LNCAP (cell line): ENCODE data around the gene GDI1.

ENCODE experiments used
- CTCF ChIP-seq: fragments of 450-650 bp; IDR thresholded peaks from 2 replicates; pipeline ENCODE4 v1.5.1; 2017; ENCODE audit warnings: mild to moderate bottlenecking

Gene GDI1

GRCh38 chrX:154487518-154488290 is 50.8 kb downstream of the GDI1 start:
- TF ChIP-seq CTCF = no peak

DNA sequence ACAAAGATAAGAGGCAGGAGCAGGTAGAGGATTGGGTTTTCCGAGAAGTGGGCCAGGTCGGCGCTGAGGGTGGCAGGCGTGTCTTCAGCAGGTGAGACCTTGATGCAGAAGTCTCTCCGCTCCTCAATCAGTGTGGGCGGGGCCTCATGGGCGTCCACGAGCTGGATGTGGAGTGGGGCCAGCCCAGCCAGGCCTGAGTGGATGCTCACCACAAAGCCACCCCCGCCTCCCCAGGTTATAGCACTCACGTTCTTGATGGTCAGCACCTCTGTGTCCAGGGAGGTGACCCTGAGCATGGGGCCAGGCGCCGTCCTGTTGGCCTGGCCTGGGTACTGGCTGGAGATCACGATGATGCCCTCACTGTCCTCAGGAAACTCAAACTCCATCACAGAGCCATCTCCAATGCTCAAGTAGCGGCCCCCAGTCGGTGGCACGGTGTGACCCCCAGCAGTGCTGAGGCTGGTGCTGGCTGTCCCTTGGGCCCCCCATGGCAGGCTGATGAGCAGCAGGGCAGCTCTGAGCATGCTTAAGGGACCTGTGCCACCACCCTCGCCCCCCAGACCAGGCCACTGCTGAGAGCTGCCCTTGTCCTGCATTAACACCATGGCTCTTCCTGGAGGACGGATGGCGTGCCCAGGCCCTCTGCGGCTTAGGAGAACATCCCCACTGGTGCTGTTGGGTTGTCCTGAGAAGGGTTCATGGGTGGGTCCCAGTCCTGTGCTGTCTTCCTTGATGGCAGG is 51.6 kb downstream of the GDI1 start:
- no peak for TF ChIP-seq CTCF

DNA sequence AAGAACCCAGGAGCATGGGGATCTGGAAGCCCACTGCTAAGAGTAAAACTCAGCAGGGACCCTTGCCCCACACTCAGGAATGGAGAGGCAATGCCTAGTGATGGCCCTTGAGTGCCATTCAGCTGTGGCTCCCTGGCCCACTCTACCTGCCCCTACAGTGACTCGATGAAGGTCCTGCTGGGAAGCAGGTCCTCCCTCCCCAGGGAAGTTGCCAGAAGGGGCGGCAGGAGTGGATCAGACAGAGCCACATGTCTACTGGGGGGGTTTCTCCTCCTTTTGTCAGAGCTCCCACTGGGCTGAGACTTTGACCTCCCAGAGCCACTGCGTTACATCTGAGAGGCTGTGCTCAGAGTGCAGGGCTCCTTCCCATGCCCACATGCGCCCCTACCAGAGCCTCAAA is 52.2 kb downstream of the GDI1 start:
- TF ChIP-seq CTCF = no peak

GRCh38 chrX:154490021-154490413 is 53.1 kb downstream of the GDI1 start:
- no peak for TF ChIP-seq CTCF

- no peak for TF ChIP-seq CTCF
These were observed 53.6 kb downstream of the GDI1 start, which contains the start of gene SLC10A3 for GRCh38 chrX:154490414-154491083. TSS of gene SLC10A3 (minus strand) at chrX:154490629. CDS start at chrX:154488940, 1,689 bp downstream.
